UCSD-AML1 (cell line): ENCODE measurements around the gene GAS6.
"Not testable (repeated sequence)": the region's sequence is repeated elsewhere in the genome, so short reads cannot be mapped to it uniquely, and the experiment has no call there.

Experiments used
- DNase-seq: peaks from one replicate; lab custom pipeline; 2025; ENCODE audit not compliant: unreplicated experiment; lab: John Stamatoyannopoulos, UW

Gene GAS6

DNA sequence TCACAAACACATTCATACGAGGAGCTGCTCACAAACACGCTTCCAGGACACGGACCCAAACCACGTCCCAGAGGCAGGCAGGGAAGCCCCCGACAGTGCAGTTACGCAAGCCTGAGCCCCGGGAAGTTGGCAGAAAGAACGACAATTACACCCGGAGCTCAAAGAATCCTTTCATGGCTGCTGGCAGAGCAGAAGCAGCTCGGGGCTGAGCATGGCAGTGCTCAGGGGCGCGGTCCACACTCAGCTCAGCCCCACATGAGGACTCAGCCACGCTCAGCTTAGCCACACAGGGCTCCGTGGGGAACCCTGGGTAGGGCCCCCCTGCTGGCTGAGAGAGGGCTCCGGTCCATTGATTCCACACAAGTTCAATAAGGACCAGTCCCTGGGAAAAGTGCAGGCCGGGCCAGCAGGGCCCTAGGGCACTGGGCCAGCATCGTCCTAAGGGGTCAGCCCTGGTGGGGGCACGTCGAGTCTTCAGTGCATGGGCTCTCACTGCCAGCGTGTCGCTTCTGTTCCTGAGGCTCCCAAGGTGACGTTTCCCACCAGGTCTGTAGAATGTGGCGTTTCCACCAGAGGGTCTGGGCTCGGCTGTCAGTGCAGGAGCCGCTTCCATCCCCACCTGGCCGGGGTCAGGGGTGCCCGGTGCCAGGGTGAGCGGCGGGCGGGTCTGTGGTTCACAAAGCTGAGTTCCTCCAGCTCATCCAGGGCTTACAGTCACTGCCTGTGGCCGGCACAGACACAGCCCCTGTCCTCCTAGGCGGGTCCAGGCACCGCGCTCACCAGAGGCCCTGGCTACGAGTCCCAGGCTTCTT, 23.1 kb downstream of the GAS6 start:
- no peak for DNase-seq

DNA sequence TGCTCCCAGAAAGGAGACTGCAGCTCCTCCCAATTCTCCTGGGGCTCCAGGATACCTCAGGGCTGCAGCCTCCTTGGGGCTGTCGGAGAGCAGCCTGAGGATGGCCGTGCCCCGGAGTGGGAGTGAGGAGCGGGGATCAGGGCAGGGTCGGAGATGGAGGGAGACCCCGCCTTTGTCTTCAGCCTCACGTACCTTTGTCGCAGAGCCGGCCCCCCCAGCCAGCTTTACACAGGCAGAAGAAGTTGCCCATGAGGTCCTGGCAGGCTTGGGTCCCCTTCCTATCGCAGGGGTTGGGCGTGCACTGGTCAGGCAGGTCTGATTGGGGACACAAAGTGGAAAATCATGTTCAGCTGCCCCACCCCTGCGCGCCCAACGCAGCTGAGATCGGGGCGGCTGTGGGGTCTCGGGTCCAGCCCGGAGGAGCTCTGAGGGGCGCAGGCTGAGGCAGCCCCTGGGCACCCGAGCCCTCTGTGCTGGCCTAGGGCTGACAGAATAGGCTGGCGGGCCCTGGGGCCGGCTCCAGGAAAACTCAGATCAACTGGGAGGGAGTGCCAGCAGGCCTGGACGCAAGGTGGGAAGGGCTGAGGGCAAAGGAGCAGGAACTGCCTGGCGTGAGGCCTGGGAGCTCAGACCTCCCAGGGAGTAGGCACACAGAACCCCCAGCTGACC, 24.2 kb downstream of the GAS6 start:
- no peak for DNase-seq

GRCh38 chr13:113838711-113839201, 25.1 kb downstream of the GAS6 start:
- no peak for DNase-seq

DNA sequence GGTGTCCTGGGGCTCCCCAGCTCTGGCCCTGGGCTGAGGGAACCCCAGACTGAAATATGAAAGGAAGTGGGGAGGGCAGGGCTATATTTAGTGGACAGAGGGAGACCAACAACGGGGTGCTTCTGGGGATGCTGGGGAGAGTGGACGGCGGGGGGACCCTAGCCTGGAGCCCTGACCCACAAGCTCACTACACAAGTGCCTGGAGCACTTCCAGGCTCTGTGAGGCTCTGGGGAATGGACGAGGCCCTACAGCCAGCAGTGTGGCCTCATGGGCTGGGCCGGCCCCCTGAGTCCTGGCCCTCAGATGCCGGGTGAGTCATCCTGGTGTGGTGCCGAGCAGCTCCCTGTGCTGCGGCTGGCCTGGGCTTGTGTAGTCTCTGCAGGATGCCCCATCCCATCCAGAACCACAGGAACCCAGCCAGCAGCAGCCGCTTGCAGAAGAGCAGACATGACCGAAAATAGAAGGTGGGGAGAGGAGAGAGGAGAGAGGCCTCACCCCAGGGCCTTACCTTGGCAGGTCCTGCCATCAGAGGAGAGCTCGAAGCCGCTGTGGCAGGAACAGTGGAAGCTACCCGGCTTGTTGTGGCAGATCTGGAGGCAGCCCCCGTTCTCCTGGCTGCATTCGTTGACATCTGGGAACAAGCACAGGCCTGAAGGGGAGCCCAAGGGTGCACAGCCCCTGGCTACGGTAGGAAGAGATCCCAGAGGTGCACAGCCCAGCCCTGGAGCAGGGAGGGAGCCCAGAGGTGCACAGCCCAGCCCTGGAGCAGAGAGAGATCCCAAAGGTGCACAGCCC, 26.1 kb downstream of the GAS6 start:
- DNase-seq = no peak

- no peak for DNase-seq
Observed at GRCh38 chr13:113836768-113837559, 26.9 kb downstream of the GAS6 start.

- DNase-seq = no peak
Observed at GRCh38 chr13:113835461-113836270, 28.2 kb downstream of the GAS6 start.

DNA sequence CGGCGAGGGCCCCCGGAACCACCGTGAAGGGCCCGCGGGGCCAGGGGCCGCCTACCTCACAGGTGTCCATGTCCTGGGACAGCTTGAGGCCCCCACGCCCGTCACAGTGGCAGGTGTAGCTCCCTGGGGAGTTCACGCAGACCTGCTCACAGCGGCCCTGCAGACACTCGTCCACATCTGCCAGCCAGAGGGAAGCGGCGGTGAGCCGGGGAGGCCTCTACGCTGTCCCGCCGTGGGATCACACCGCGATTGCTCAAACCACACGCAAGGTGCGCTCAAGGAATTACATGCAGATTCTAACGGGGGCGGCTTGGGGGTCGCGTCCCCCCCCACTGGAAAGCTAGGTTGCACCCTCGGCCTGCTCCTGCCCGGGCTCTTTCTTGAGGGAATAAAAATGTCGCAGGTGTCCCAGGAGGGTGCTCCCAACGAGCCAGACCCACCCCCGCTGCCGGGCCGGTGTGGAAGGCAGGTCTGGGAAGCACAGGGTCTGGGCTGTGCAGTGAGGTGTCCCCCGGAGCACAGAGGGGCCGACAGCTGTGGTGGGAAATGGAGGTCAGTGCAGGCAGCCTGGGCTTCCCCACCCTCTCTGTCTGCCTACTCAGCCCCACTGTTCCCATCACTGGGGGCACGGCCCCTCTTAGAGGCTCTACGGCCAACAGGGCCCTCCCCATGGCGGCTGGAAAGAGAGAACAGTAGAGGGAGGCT, 29.2 kb downstream of the GAS6 start:
- DNase-seq = no peak

GRCh38 chr13:113834006-113834405, 29.9 kb downstream of the GAS6 start:
- DNase-seq = not testable (repeated sequence)

DNA sequence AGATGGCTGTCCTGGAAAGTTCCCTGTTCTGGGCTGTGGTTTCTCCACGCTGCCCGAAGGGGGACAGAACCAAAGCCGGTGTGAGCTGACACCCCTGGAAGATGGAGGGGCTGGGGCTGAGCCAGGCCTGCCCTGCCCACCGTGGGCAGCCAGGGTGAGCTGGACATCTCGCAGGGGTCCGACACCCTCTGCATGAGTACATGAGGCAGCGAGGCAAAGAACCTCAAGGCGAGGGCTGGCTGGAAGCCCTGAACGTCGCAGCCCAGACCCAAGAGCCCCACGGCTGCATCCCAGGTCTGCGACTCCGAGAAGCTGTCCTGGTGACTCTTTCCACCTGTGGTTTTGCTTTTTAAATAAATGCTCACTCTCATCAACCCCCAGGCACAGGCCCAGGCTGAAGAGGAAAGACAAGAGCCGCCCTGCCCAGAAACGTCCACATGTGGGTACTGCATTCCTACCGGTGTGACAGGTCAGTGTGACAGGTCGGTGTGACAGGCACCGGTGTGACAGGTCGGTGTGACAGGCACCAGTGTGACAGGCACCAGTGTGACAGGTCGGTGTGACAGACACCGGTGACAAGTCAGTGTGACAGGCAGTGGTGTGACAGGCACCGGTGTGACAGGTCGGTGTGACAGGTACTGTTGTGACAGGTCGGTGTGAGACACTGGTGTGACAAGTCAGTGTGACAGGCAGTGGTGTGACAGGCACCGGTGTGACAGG, 30.6 kb downstream of the GAS6 start:
- no peak for DNase-seq

- no peak for DNase-seq
Observed at GRCh38 chr13:113832631-113833030, 31.2 kb downstream of the GAS6 start.

DNA sequence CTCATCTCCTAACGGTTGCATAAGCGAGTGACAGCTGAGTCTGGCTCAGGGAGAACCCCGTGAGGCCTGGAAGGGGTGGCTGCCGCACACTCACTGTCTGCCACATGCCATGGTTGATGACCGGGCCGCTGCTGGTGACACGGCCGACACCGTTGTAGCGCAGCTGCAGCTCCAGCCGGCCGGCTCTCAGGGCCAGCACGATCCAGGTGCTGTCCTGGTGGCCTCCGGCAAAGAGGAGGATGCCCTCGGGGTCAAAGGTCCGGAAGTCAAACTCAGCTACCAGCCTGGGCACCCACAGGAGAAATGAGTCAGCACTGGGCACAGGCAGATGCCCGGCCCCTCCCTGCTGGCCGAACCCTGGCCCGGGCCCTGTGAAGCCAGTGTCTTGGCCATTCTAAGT, 31.7 kb downstream of the GAS6 start:
- no peak for DNase-seq

DNA sequence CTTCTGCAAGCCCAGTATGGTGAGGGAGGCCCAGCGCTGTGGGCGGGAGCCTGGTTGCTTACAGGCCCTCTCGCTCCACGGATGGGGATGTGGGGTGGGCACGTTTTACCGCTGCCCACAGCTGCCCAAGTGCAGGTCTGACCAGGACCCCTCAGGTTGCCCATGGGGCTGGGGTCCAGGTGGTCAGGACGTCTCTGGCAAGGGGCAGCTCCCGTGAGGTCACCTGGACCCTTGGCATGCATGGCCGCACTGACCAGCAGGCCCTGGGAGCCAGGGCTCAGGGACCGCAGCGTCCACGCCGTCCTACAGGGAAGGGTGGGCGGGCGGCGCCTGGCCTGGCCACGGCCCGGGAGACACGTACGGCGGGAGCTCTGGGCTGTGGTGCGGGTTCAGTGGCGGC, 32.8 kb downstream of the GAS6 start:
- DNase-seq = no peak

- DNase-seq = not testable (repeated sequence)
Observed at GRCh38 chr13:113830426-113830950, 33.4 kb downstream of the GAS6 start.

DNA sequence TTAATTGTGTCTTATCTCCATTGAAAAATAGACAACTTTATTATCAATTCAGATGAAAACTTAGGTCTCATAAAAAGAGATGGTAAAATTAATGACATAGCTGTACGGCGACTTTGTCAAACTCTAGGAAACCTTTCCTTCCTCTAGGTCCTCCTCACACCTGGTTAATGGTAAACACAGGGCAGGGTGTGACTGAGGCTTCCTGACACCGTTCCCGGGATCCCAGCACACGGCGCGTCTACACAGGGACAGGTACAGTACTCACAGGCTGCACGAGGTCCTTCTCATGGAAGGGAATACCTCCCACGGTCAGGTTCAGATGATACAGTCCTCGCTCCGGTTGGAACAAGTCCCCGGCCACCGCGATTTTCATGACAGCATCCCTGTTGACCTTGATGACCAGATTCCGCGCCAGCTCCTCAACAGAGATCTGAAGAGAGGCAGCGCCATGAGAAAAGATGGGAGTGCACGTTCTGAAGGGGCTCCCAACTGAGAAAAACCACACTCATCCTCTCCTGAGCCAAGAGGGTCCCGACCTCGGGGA, 35.5 kb downstream of the GAS6 start:
- DNase-seq = no peak

GRCh38 chr13:113827021-113827420, 36.9 kb downstream of the GAS6 start:
- no peak for DNase-seq

- DNase-seq = not testable (repeated sequence)
Observed at GRCh38 chr13:113826446-113826845, 37.4 kb downstream of the GAS6 start.

- no peak for DNase-seq
Observed at GRCh38 chr13:113825841-113826240, 38.0 kb downstream of the GAS6 start.

DNA sequence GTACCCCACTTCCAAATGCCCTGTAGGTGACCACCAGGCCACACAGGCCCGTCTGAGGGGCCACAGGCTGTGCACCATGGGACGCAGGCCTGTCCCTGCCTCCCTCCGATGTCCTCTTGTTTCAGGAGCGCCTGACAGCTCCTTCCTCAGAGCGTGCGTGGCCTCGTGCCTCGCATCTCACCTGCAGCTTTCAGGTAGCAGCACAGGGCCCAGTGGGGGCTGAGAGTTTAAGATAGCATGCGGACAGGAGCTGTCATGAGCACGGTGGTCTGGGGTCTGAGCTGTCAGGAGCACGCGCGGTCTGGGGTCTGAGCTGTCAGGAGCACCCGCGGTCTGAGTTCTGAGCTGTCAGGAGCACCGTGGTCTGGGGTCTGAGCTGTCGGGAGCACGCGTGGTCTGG, 40.1 kb downstream of the GAS6 start:
- no peak for DNase-seq
